H1 (cell line): Measurements from ENCODE around the gene SWT1.

Experiments used
- CHD7 ChIP-seq: fragments of 300-600 bp; sonication (generic); IDR thresholded peaks from 2 replicates; pipeline ENCODE4 v1.7.1; 2012; ENCODE audit warnings: low read length, moderate library complexity, mild to moderate bottlenecking, inconsistent platforms; ENCODE audit not compliant: insufficient replicate concordance
- CTCF ChIP-seq, 3 experiments: IDR thresholded peaks; 1 replicate in 2 of 3; 2 replicates in 1 of 3; pipeline versions ENCODE4 v1.5.1 to v1.6.1; 2011; ENCODE audit warnings: low read length in 3 of 3, mild to moderate bottlenecking in 3 of 3, inconsistent platforms in 2 of 3, low read depth in 1 of 3, moderate library complexity in 1 of 3; ENCODE audit not compliant: insufficient read depth in 1 of 3; ENCODE audit errors: control extremely low read depth in 1 of 3
- EP300 ChIP-seq, 2 experiments: IDR thresholded peaks; 1 replicate in 1 of 2; 2 replicates in 1 of 2; pipeline ENCODE4 v1.6.1; 2011 to 2012; ENCODE audit warnings: low read depth in 2 of 2, low read length in 2 of 2, mild to moderate bottlenecking in 2 of 2, borderline replicate concordance in 1 of 2, inconsistent platforms in 1 of 2, moderate library complexity in 1 of 2
- EZH2 ChIP-seq: fragments of 200-600 bp; sonication (generic); IDR thresholded peaks from 2 replicates; pipeline ENCODE4 v1.7.1; 2012; ENCODE audit warnings: low read depth, mild to moderate bottlenecking, moderate library complexity, low read length, inconsistent platforms; ENCODE audit not compliant: severe bottlenecking
- POLR2A ChIP-seq, 2 experiments: IDR thresholded peaks; 1 replicate in 1 of 2; 2 replicates in 1 of 2; pipeline ENCODE4 v1.6.1; 2011; ENCODE audit warnings: low read depth in 2 of 2, low read length in 2 of 2, mild to moderate bottlenecking in 2 of 2; ENCODE audit errors: control extremely low read depth in 1 of 2
- RBBP5 ChIP-seq: IDR thresholded peaks from 2 replicates; pipeline ENCODE4 v1.7.1; 2012; ENCODE audit warnings: low read depth, mild to moderate bottlenecking, inconsistent platforms, low read length, moderate library complexity, borderline replicate concordance

GRCh38 chr1:185245466-185245865 is 88.5 kb downstream of the SWT1 start:
- TF ChIP-seq EP300 (IDR thresholded peaks at IDR 0.05; ENCODE audit: borderline replicate concordance in 1 of 2, low read depth in 2 of 2, low read length in 2 of 2) (no peak), CTCF (IDR thresholded peaks at IDR 0.05; ENCODE audit: control extremely low read depth in 1 of 3, insufficient read depth in 1 of 3, low read depth in 1 of 3, low read length in 3 of 3) (no peak), CHD7 (no peak), RBBP5 (no peak), EZH2 (no peak), POLR2A (IDR thresholded peaks at IDR 0.05; ENCODE audit: control extremely low read depth in 1 of 2, low read depth in 2 of 2, low read length in 2 of 2) (no peak)
